ENCODE data around the gene ARID1B.

Gene ARID1B

GRCh38 chr6:157119502-157120027 is 342.4 kb downstream of the ARID1B start:
- no peak for DNase-seq

- DNase-seq: no peak
These were observed 343.5 kb downstream of the ARID1B start for GRCh38 chr6:157120534-157121232.

- DNase-seq: no peak
These were observed 344.7 kb downstream of the ARID1B start for GRCh38 chr6:157121897-157122296.

GRCh38 chr6:157123234-157123633 is 346.1 kb downstream of the ARID1B start:
- DNase-seq: no peak

- DNase-seq: no peak
These were observed 347.5 kb downstream of the ARID1B start for GRCh38 chr6:157124485-157125254.

- no peak for DNase-seq
These were observed 348.4 kb downstream of the ARID1B start for GRCh38 chr6:157125531-157125930.

GRCh38 chr6:157126183-157127098 is 349.3 kb downstream of the ARID1B start:
- DNase-seq: no peak

GRCh38 chr6:157128235-157128775 is 351.1 kb downstream of the ARID1B start:
- no peak for DNase-seq

GRCh38 chr6:157131250-157131649 is 354.1 kb downstream of the ARID1B start:
- no peak for DNase-seq

GRCh38 chr6:157133856-157134255 is 356.7 kb downstream of the ARID1B start:
- no peak for DNase-seq

GRCh38 chr6:157134402-157135047 is 357.3 kb downstream of the ARID1B start:
- DNase-seq: no peak

- DNase-seq: no peak
These were observed 358.5 kb downstream of the ARID1B start for GRCh38 chr6:157135691-157136090.

- DNase-seq: no peak
These were observed 360.3 kb downstream of the ARID1B start for GRCh38 chr6:157137501-157137900.

- DNase-seq: no peak
These were observed 362.0 kb downstream of the ARID1B start for GRCh38 chr6:157139054-157139708.

- no peak for DNase-seq
These were observed 366.2 kb downstream of the ARID1B start for GRCh38 chr6:157143171-157143889.

- no peak for DNase-seq
These were observed 367.0 kb downstream of the ARID1B start for GRCh38 chr6:157143890-157144798.

GRCh38 chr6:157144859-157145568 is 367.8 kb downstream of the ARID1B start:
- DNase-seq: no peak

GRCh38 chr6:157145656-157146285 is 368.6 kb downstream of the ARID1B start:
- no peak for DNase-seq

Measured in T-helper 9 cell (primary cell).